ENCODE measurements around the gene SRM.
"Not testable (repeated sequence)": the region's sequence is repeated elsewhere in the genome, so short reads cannot be mapped to it uniquely, and the experiment has no call there.

Gene SRM

DNA sequence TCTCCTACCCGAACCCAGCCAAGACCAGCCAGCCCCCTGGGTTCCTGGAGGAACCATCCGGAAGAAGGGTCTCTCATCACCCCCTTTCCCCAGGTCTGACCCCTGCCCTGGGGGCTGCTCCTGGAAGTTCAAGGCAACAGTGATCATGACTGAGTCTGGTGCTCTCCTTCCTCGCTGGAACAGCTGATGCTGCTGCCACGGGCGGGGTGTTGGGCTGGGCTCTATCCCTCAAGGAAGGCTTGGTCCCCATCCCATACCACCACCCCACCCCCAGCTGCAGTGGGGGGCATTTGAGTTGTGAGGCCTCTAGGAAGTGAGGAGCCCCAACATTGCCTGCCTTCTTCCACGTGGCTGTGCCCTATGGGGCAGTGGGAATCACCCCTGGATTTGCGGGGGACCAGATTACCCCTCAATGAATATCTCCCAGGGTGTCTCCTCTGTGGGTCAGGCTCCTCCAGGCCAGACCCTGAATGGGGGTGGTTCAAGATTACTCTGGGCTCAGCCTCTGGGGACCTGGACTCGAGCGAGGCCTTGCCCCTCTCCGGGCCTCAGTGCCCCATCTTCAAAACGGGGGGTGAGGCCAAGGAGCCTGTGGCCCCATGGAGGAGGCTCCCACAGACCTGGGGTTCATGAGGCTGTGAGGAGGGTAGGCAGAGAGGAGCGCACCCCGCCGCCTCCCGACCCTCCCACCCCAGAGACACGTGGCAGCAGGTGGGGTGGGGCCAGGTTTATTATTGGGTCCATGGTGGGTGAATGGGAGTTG, 15.6 kb downstream of the SRM start:
- DNase-seq, result no peak

DNA sequence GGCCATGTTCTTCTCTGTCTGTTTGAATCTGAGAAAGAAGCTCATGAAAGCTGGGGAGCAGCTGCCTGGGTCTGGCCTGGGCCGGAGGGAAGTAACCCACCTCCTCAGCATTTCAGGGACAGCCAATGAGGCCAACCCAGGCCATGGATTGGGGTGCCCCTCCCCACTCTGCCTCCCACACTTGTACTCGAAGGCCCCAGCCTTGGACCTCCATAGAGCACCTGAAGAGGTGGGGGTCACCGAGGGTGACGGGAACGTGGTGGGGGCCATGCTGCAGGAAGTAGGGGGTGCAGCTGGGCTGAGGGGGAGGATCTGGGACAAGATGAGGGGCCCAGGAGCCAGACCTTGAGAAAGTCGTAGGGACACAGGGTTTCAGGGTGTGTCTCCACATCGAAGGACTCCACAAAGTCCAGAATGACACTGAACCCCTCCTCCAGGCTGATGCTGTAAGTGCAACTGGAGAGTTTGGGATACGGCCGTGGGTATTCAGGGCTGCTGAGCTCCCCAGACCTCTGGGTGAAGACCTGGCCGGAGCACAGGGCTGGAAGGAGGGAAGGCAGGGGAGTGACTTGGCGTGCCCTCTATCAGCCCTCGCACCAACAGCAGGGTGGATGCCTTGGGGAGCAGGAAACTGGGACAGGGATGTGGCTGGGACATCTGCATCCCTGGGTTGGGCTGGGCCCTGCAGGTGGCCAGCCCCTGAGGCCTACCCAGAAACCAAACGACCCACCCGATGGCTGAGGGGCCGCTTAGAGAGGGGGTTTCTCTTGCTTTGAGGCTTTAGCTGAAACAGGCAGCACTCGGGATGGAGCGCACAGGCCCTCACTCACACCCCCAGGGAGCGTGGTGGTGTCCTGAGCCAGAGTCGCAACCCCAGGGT, 16.6 kb downstream of the SRM start:
- no peak for DNase-seq

- DNase-seq, result no peak
Observed at GRCh38 chr1:11042065-11042464, 17.8 kb downstream of the SRM start.

- no peak for DNase-seq
Observed at GRCh38 chr1:11041048-11041447, 18.8 kb downstream of the SRM start.

DNA sequence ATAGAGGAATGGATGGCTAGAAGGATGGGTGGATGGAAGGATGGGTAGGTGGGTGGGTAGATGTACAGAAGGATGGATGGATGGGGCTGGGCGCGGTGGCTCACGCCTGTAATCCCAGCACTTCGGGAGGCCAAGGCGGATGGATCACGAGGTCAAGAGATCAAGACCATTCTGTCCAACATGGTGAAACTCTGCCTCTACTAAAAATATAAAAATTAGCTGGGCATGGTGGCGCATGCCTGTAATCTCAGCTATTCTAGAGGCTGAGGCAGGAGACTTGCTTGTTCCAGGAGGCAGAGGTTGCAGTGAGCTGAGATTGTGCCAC, 19.8 kb downstream of the SRM start:
- DNase-seq, result not testable (repeated sequence)

DNA sequence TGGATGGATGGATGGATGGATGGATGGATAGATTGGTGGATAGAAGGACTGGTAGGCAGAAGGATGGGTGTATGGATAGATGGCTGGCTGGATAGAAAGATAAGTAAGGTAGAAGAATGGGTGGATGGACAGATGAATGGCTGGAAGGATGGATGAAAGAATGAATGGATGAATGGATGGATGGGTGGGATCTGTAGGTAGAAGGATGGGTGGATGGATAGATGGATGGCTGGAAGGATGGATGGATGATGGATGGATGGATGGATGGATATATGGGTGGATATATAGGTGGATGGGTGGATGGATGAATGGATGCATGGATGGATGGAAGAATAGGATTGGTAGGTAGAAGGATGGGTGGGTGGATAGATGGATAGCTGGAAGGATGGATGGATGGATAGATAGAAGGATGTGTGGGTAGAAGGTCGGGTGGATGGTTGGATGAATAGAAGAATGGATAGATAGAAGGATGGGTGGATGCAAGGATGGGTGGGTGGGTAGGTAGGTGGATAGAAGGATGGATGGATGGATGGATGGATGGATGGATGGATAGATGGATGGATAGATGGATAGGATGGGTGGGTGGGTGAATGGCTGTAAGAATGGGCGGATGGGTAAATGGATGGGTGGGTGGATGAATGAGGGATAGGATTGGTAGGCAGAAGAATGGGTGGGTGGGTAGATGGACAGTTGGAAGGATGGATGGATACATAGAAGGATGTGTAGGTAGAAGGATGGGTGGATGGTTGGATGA, 20.3 kb downstream of the SRM start:
- DNase-seq, result no peak

- peak; percentile 86 to 93 (median 92) for DNase-seq
Observed at GRCh38 chr1:11037740-11038182, 22.1 kb downstream of the SRM start.

- DNase-seq, result not testable (repeated sequence)
Observed at GRCh38 chr1:11037019-11037739, 22.6 kb downstream of the SRM start.

GRCh38 chr1:11031624-11032262, 28.1 kb downstream of the SRM start:
- DNase-seq, result no peak

GRCh38 chr1:11030865-11031264, 29.0 kb downstream of the SRM start:
- no peak for DNase-seq

DNA sequence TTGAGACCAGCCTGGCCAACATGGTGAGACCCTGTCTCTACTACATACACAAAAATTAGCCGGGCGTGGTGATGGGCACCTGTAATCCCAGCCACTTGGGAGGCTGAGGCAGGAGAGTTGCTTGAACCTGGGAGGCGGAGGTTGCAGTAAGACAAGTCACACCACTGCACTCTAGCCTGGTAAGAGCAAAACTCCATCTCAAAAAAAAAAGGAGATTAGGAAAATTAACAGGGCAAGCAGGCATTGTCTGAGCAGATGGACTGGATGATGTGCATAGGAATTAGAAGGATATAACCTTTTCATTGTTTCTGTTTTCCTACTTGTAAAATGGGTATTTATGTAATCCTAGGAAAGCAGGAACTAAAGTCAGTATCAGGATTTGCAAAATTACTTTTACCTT, 31.8 kb downstream of the SRM start:
- DNase-seq, result no peak

GRCh38 chr1:11027316-11027715, 32.5 kb downstream of the SRM start:
- DNase-seq, result no peak

GRCh38 chr1:11026903-11027302, 32.9 kb downstream of the SRM start:
- no peak for DNase-seq

DNA sequence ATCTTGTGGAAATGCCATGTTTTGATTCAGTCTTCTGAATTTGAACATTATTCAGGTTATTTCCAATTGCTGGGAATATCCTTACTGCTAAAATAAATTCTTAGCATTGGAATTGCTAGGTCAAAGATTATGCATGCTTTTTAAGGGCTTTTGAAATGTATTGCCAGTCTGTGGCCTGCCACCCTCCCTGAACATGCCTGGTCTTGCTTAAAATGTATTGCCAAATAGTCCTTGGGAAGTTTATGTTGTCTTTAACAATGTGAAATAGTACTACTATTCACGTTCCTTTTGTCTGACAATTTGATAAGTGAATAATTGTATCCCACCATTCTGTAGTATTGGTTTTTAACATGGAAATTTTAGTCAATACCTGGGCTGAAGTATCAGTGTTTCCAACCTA, 33.8 kb downstream of the SRM start:
- no peak for DNase-seq

- DNase-seq, result no peak
Observed at GRCh38 chr1:11025618-11026017, 34.2 kb downstream of the SRM start.

- DNase-seq, result no peak
Observed at GRCh38 chr1:11024874-11025203, 35.0 kb downstream of the SRM start.

GRCh38 chr1:11024154-11024873, 35.5 kb downstream of the SRM start:
- no peak for DNase-seq

DNA sequence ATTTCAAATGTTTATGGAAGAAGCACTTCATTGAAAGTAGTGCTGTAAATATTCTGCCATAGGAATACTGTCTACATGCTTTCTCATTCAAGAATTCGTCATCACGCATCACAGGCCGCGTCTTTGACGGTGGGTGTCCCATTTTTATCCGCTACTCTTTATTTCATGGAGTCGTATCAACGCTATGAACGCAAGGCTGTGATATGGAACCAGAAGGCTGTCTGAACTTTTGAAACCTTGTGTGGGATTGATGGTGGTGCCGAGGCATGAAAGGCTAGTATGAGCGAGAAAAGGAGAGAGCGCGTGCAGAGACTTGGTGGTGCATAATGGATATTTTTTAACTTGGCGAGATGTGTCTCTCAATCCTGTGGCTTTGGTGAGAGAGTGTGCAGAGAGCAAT, 36.6 kb downstream of the SRM start:
- no peak for DNase-seq

DNA sequence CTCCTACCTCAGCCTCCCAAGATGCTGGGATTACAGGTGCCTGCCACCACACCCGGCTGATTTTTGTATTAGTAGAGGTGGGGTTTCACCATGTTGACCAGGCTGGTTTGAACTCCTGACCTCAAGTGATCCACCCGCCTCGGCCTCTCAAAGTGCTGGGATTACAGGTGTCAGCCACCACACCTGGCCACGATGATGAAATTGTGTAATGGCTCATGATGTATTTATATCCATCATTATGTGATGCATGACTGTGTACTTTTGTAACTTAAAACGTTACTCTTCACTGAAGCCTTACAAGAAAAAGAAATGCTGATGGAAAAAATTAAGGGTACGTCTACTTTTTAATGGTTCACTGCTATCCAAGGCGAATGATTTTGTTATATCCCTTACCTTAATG, 39.8 kb downstream of the SRM start:
- no peak for DNase-seq

- DNase-seq, result not testable (repeated sequence)
Observed at GRCh38 chr1:11019358-11019757, 40.5 kb downstream of the SRM start.

DNA sequence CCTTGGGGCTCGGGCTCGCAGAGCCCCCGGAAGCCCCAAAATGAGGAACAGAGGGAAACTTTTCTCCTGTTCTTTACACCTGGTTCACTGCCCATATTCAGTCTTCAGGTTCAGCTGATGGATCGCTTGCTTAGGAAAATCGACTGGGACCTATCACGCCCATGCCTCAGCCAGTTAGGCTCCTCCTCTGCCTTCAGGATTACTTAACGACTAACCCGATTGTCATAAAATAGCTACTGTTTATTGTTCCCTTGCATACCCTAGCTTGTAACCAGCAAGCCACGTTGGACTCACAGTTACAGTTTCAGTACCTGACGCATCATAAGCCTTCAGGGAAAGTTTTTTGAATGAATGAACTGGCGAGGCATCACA, 46.7 kb downstream of the SRM start:
- no peak for DNase-seq

All from suppressor macrophage treated with lipopolysaccharide for 1 hour (primary cell).